Measurements from ENCODE around the gene DNMBP. TPM values are rescaled to one million over a fixed set of nuclear protein-coding genes. Genes with fewer than 3 reads are reported as not detected.

DNMBP gene
- total RNA-seq, 1 experiment from 2014 or later = 39.3 TPM

GRCh38 chr10:99915414-99915813 lies 94.3 kb downstream of the DNMBP start:
- in situ Hi-C loops (cut with HindIII; ENCODE audit: low pct_unique_long_range_greater_than_20kb, low sequenced_read_pairs) = no loop called here

GRCh38 chr10:99914236-99914635 lies 95.5 kb downstream of the DNMBP start:
- DNase-seq (ENCODE audit: low read depth, low spot score) = no peak
- intact Hi-C loops (cut with micrococcal nuclease; ENCODE audit: unreplicated experiment) = no loop called here

More at GRCh38 chr10:99915414-99915813, 94.3 kb downstream of the DNMBP start:
- H3K27me3 ChIP-seq (ENCODE audit: control insufficient read depth, insufficient read depth, low read length) = no peaks in the 10 kb centered on the region
- no TSS peak for BruUV-seq (replicated peaks)
- no peak overlapping the region for H3K27ac ChIP-seq (ENCODE audit: low read length)
- H3K9me3 ChIP-seq (ENCODE audit: control insufficient read depth, insufficient read depth, low read depth, low read length) = no peaks in the 10 kb centered on the region
- ChIA-PET POLR2A (no interaction called here), CTCF (interaction anchor here (0.6 kb wide), 1 partner anchor 389 kb away, joined by 4 read pairs; no protein-coding TSS in a partner anchor)
- intact Hi-C loops (cut with micrococcal nuclease; ENCODE audit: unreplicated experiment) = no loop called here
- H3K36me3 ChIP-seq (ENCODE audit: control insufficient read depth, insufficient read depth, low read length) = no peaks in the 10 kb centered on the region
- no peak overlapping the region for H3K4me3 ChIP-seq (ENCODE audit: low read depth in 2 of 2, low read length in 2 of 2)
- no peak for DNase-seq (ENCODE audit: low read depth, low spot score)
- peaks cover 18% of the 10 kb centered on the region for H3K4me1 ChIP-seq (ENCODE audit: control insufficient read depth, insufficient read depth, low read length)
- TF ChIP-seq POLR2AphosphoS5 (IDR thresholded peaks at IDR 0.05; ENCODE audit: low read depth, low read length) = no peak
- TF ChIP-seq TCF7L2 (IDR thresholded peaks at IDR 0.05; ENCODE audit: low read depth, low read length) = no peak
- no peak for TF ChIP-seq CTCF (IDR thresholded peaks at IDR 0.05)
- no peak for TF ChIP-seq REST (IDR thresholded peaks at IDR 0.05; ENCODE audit: insufficient read depth in 1 of 2, low read depth in 2 of 2, low read length in 1 of 2)
- TF ChIP-seq SIN3A (IDR thresholded peaks at IDR 0.05; ENCODE audit: borderline replicate concordance, insufficient read depth, low read depth, low read length) = no peak
- ATAC-seq = no peak

More at GRCh38 chr10:99914236-99914635, 95.5 kb downstream of the DNMBP start:
- Histone ChIP-seq H3K9me3 (ENCODE audit: control insufficient read depth, insufficient read depth, low read depth, low read length) (no peaks in the 10 kb centered on the region), H3K4me1 (ENCODE audit: control insufficient read depth, insufficient read depth, low read length) (peaks cover 14% of the 10 kb centered on the region), H3K4me3 (ENCODE audit: low read depth in 2 of 2, low read length in 2 of 2) (no peak overlapping the region), H3K27ac (ENCODE audit: low read length) (peak overlapping the region; percentile 10; the same call in 1 of the 2 replicates), H3K27me3 (ENCODE audit: control insufficient read depth, insufficient read depth, low read length) (no peaks in the 10 kb centered on the region), H3K36me3 (ENCODE audit: control insufficient read depth, insufficient read depth, low read length) (peaks cover under 1% of the 10 kb centered on the region; the same call in 1 of the 2 replicates)
- ChIA-PET CTCF (no interaction called here), POLR2A (no interaction called here)
- no TSS peak for BruUV-seq (replicated peaks)
- TF ChIP-seq SIN3A (IDR thresholded peaks at IDR 0.05; ENCODE audit: borderline replicate concordance, insufficient read depth, low read depth, low read length) = no peak
- TF ChIP-seq CTCF (IDR thresholded peaks at IDR 0.05) = no peak
- in situ Hi-C loops (cut with HindIII; ENCODE audit: low pct_unique_long_range_greater_than_20kb, low sequenced_read_pairs) = no loop called here
- ATAC-seq = no peak

Measured in Panc1 (cell line).